Liver (tissue), 9 donors: Measurements from ENCODE around the gene TRAPPC3L. TPM values are rescaled to one million over a fixed set of nuclear protein-coding genes. Genes with fewer than 3 reads are reported as not detected.

Experiments used
- DNase-seq: peaks from one replicate; pipeline ENCODE4 v3.0.0-alpha.2; 2017; ENCODE audit warnings: low spot score
- H3K27ac ChIP-seq, 2 donors: one replicate each; pipeline ENCODE4 v1.7.0; 2013; ENCODE audit warnings: inconsistent platforms in 2 of 2, low read length in 2 of 2, control low read depth in 1 of 2, low read depth in 1 of 2, mild to moderate bottlenecking in 1 of 2
- H3K27me3 ChIP-seq, 4 donors: one replicate each; pipeline versions ENCODE4 v1.6.1 to v1.7.0; 2013; ENCODE audit warnings: low read length in 3 of 4, inconsistent platforms in 1 of 4, mild to moderate bottlenecking in 1 of 4, moderate library complexity in 1 of 4; ENCODE audit not compliant: control insufficient read depth in 4 of 4, insufficient read depth in 4 of 4
- H3K36me3 ChIP-seq, 4 donors: one replicate each; pipeline versions ENCODE4 v1.6.1 to v1.7.0; 2013; ENCODE audit warnings: low read length in 3 of 4, mild to moderate bottlenecking in 3 of 4, low read depth in 1 of 4, moderate library complexity in 1 of 4; ENCODE audit not compliant: control insufficient read depth in 4 of 4, insufficient read depth in 3 of 4
- H3K4me1 ChIP-seq, 4 donors: one replicate each; pipeline versions ENCODE4 v1.6.1 to v1.7.0; 2013; ENCODE audit warnings: low read length in 3 of 4, mild to moderate bottlenecking in 3 of 4, moderate library complexity in 1 of 4; ENCODE audit not compliant: control insufficient read depth in 4 of 4, insufficient read depth in 4 of 4
- H3K4me3 ChIP-seq, 3 donors: one replicate each; pipeline versions ENCODE4 v1.6.1 to v1.7.0; 2013; ENCODE audit warnings: low read length in 3 of 3, control low read depth in 1 of 3, low read depth in 1 of 3, mild to moderate bottlenecking in 1 of 3
- H3K9ac ChIP-seq, 2 donors: one replicate each; pipeline ENCODE4 v1.7.0; 2013; ENCODE audit warnings: low read length in 2 of 2, mild to moderate bottlenecking in 2 of 2, moderate library complexity in 2 of 2, control low read depth in 1 of 2, low read depth in 1 of 2
- H3K9me3 ChIP-seq, 4 donors: one replicate each; pipeline versions ENCODE4 v1.6.1 to v1.7.0; 2013; ENCODE audit warnings: low read length in 3 of 4; ENCODE audit not compliant: control insufficient read depth in 4 of 4
- EGR1 ChIP-seq, 2 donors: IDR thresholded peaks; 2 replicates each; pipeline ENCODE4 v1.6.1; 2016 to 2018; ENCODE audit warnings: antibody characterized with exemption in 2 of 2, low read depth in 2 of 2
- FOXA1 ChIP-seq: IDR thresholded peaks from 2 replicates; pipeline ENCODE4 v1.6.1; 2016; ENCODE audit warnings: antibody characterized with exemption
- GABPA ChIP-seq, 2 donors: IDR thresholded peaks in 1 of 2; conservative IDR thresholded peaks in 1 of 2; 2 replicates each; pipeline ENCODE4 v1.6.1; 2016; ENCODE audit warnings: antibody characterized with exemption in 2 of 2, mild to moderate bottlenecking in 1 of 2, moderate library complexity in 1 of 2
- NR2F2 ChIP-seq: IDR thresholded peaks from 2 replicates; pipeline ENCODE4 v1.6.1; 2016; ENCODE audit warnings: antibody characterized with exemption
- RAD21 ChIP-seq, 2 donors: IDR thresholded peaks; 2 replicates each; pipeline ENCODE4 v1.6.1; 2016; ENCODE audit warnings: antibody characterized with exemption in 2 of 2, mild to moderate bottlenecking in 2 of 2
- RXRA ChIP-seq, 2 donors: IDR thresholded peaks; 2 replicates each; pipeline ENCODE4 v1.6.1; 2017 to 2018; ENCODE audit warnings: antibody characterized with exemption in 2 of 2, mild to moderate bottlenecking in 1 of 2
- YY1 ChIP-seq: IDR thresholded peaks from 2 replicates; pipeline ENCODE4 v1.6.1; 2016; ENCODE audit warnings: antibody characterized with exemption, mild to moderate bottlenecking
- WGBS: extraction: QIAGEN DNeasy Blood & Tissue Kit; methylation state at CpG from one replicate; pipeline ENCODE4 v1.1.7; 2013; 5-methylcytosine and 5-hydroxymethylcytosine counted together
- polyA plus RNA-seq, 2 donors: library from polyadenylated mRNA; stranded (reverse) in 1 of 2; unstranded in 1 of 2; fragments of 200-250 nt in 1 of 2; fragments of >200 nt in 1 of 2; fragmentation: Nextera tagmentation in 1 of 2; extraction: Ambion mirVana in 1 of 2; gene quantifications; one replicate each; pipeline versions ENCODE4 v1.2.1 to v1.2.3, GENCODE V29; 2013 to 2015
- total RNA-seq, 2 donors: library from RNA; depleted of rRNA; stranded (reverse); fragments of >200 nt; gene quantifications; one replicate each; pipeline ENCODE4 v1.2.3, GENCODE V29; 2014
- TF ChIP-seq, protein P1 (sequence below): fragments of 150-350 bp; IDR thresholded peaks from 2 replicates; pipeline ENCODE4 v1.5.1; 2017; ENCODE audit warnings: improper control_type of control experiment, low read depth, low read length; ENCODE audit not compliant: missing input control
- TF ChIP-seq, protein P2 (sequence below): IDR thresholded peaks from 2 replicates; pipeline ENCODE4 v1.6.1; 2016; ENCODE audit warnings: antibody characterized with exemption
- TF ChIP-seq, protein P3 (sequence below): IDR thresholded peaks from 2 replicates; pipeline ENCODE4 v1.6.1; 2016; ENCODE audit warnings: antibody characterized with exemption, mild to moderate bottlenecking
- TF ChIP-seq, protein P4 (sequence below): IDR thresholded peaks from 2 replicates; pipeline ENCODE4 v1.6.1; 2016; ENCODE audit warnings: antibody characterized with exemption
- donor health status: healthy.
- donor health status: healthy.
- donor health status: healthy.
- donor health status: healthy.
- donor health status: healthy.

Gene TRAPPC3L
- total and polyA plus RNA-seq, 4 donors, result 0.08 to 0.21 (median 0.16) TPM

DNA sequence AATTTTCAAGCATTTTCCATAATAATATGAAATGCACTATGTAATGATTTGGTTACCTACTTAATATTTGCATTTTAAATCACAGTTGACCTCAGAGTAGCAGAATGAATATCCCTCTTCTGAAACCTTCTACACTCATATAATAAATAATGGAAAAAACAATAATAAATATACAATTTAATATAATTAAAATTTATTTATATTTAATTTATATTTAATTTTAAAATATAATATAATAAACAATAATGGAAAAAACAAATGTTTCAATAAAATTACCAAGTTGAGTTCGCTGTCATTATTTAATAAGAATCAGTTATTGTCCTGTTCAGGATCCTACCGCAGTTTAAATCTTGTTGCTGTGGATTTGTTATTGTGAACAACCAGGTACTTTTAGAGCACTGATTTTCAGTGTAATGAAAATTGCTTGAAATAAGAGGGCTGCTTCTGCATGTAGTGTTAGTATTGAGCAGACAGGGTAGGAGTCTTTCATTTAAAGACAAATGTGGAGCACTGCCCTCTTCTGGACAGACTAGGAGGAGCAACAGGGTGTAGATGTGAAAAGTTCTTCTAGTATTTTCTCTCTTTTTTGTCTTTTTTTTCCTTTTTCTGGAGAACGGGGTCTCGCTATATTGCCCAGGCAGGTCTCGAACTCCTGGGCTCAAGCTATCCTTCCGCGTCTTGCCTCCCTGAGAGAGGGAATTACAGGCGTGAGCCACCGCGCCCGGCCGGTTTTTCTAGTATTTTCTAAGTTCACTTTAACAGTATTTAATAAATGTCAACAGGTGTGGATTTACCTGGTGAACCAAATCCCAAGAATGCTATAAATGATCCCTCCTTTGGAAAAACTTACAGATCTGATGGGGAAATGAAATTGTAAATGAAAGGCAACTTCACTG is 13.6 kb downstream of the TRAPPC3L start:
- Histone ChIP-seq H3K27me3 (no peaks in the 10 kb centered on the region), H3K27ac (no peak overlapping the region), H3K9me3 (no peaks in the 10 kb centered on the region), H3K4me3 (no peak overlapping the region), H3K9ac (no peak overlapping the region), H3K36me3 (no peaks in the 10 kb centered on the region), H3K4me1 (peaks cover 0 to 8% (median 0%) of the 10 kb centered on the region in 4 donors)
- peak; percentile 64 for DNase-seq
- TF ChIP-seq, protein P1, sequence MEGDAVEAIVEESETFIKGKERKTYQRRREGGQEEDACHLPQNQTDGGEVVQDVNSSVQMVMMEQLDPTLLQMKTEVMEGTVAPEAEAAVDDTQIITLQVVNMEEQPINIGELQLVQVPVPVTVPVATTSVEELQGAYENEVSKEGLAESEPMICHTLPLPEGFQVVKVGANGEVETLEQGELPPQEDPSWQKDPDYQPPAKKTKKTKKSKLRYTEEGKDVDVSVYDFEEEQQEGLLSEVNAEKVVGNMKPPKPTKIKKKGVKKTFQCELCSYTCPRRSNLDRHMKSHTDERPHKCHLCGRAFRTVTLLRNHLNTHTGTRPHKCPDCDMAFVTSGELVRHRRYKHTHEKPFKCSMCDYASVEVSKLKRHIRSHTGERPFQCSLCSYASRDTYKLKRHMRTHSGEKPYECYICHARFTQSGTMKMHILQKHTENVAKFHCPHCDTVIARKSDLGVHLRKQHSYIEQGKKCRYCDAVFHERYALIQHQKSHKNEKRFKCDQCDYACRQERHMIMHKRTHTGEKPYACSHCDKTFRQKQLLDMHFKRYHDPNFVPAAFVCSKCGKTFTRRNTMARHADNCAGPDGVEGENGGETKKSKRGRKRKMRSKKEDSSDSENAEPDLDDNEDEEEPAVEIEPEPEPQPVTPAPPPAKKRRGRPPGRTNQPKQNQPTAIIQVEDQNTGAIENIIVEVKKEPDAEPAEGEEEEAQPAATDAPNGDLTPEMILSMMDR, result peak; percentile 86
- TF ChIP-seq NR2F2 (no peak), RAD21 (IDR thresholded peaks at IDR 0.05) (peak; percentile 84 to 91)
- TF ChIP-seq, protein P2, sequence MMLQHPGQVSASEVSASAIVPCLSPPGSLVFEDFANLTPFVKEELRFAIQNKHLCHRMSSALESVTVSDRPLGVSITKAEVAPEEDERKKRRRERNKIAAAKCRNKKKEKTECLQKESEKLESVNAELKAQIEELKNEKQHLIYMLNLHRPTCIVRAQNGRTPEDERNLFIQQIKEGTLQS, result peak; percentile 26
- WGBS, result 75% methylated on average over 12 of the region's 12 CpGs

DNA sequence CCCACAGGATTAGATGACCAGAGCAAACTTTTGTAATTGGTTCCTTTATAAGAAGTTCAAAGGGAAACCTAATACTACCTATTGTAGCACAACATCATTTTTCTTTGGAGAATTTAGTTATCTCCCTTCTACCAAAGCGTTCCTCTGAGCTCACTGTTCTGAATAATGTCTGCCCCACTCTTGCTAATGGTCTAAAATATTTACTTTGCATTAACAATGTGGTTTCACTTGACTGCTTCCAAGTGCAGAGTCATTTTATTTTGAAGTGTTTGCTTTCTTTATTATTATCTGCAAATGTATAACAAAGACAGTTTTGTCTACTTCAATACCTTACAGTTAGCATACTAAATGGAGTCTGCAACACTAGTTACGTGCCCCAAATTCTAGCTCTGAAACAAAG is 15.0 kb downstream of the TRAPPC3L start:
- TF ChIP-seq, protein P2, result no peak
- TF ChIP-seq YY1 (no peak), FOXA1 (no peak), RXRA (IDR thresholded peaks at IDR 0.05) (no peak), GABPA (IDR thresholded peaks at IDR 0.05 in 1 of 2, conservative IDR thresholded peaks at IDR 0.05 in 1 of 2) (no peak), EGR1 (IDR thresholded peaks at IDR 0.05; ENCODE audit: low read depth in 2 of 2) (no peak), RAD21 (IDR thresholded peaks at IDR 0.05) (no peak)
- TF ChIP-seq, protein P3, sequence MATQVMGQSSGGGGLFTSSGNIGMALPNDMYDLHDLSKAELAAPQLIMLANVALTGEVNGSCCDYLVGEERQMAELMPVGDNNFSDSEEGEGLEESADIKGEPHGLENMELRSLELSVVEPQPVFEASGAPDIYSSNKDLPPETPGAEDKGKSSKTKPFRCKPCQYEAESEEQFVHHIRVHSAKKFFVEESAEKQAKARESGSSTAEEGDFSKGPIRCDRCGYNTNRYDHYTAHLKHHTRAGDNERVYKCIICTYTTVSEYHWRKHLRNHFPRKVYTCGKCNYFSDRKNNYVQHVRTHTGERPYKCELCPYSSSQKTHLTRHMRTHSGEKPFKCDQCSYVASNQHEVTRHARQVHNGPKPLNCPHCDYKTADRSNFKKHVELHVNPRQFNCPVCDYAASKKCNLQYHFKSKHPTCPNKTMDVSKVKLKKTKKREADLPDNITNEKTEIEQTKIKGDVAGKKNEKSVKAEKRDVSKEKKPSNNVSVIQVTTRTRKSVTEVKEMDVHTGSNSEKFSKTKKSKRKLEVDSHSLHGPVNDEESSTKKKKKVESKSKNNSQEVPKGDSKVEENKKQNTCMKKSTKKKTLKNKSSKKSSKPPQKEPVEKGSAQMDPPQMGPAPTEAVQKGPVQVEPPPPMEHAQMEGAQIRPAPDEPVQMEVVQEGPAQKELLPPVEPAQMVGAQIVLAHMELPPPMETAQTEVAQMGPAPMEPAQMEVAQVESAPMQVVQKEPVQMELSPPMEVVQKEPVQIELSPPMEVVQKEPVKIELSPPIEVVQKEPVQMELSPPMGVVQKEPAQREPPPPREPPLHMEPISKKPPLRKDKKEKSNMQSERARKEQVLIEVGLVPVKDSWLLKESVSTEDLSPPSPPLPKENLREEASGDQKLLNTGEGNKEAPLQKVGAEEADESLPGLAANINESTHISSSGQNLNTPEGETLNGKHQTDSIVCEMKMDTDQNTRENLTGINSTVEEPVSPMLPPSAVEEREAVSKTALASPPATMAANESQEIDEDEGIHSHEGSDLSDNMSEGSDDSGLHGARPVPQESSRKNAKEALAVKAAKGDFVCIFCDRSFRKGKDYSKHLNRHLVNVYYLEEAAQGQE, result no peak
- TF ChIP-seq, protein P4, sequence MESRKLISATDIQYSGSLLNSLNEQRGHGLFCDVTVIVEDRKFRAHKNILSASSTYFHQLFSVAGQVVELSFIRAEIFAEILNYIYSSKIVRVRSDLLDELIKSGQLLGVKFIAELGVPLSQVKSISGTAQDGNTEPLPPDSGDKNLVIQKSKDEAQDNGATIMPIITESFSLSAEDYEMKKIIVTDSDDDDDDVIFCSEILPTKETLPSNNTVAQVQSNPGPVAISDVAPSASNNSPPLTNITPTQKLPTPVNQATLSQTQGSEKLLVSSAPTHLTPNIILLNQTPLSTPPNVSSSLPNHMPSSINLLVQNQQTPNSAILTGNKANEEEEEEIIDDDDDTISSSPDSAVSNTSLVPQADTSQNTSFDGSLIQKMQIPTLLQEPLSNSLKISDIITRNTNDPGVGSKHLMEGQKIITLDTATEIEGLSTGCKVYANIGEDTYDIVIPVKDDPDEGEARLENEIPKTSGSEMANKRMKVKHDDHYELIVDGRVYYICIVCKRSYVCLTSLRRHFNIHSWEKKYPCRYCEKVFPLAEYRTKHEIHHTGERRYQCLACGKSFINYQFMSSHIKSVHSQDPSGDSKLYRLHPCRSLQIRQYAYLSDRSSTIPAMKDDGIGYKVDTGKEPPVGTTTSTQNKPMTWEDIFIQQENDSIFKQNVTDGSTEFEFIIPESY, result no peak
- H3K4me1 ChIP-seq, result no peaks in the 10 kb centered on the region
- no peak overlapping the region for H3K27ac ChIP-seq
- H3K27me3 ChIP-seq, result no peaks in the 10 kb centered on the region
- no peak overlapping the region for H3K9ac ChIP-seq
- no peak for DNase-seq
- H3K4me3 ChIP-seq, result no peak overlapping the region
- 84% methylated on average over 2 of the region's 2 CpGs for WGBS
- no peaks in the 10 kb centered on the region for H3K36me3 ChIP-seq
- no peaks in the 10 kb centered on the region for H3K9me3 ChIP-seq
